ENCODE measurements around the gene HSPA12A.

Gene HSPA12A

GRCh38 chr10:116775488-116776400 lies 33.4 kb upstream of the HSPA12A start:
- no peak overlapping the region for H3K4me3 Mint-ChIP-seq
- H3K27me3 Mint-ChIP-seq, result peaks cover 4% of the 10 kb centered on the region
- no peak overlapping the region for H3K27ac Mint-ChIP-seq
- H3K9me3 Mint-ChIP-seq, result no peaks in the 10 kb centered on the region
- H3K4me1 Mint-ChIP-seq (ENCODE audit: low read depth), result no peaks in the 10 kb centered on the region
- no peaks in the 10 kb centered on the region for H3K36me3 Mint-ChIP-seq (ENCODE audit: low read depth)

GRCh38 chr10:116774728-116775151 lies 32.4 kb upstream of the HSPA12A start:
- Mint-ChIP-seq H3K4me3 (no peak overlapping the region), H3K4me1 (ENCODE audit: low read depth) (no peaks in the 10 kb centered on the region), H3K9me3 (no peaks in the 10 kb centered on the region), H3K36me3 (ENCODE audit: low read depth) (no peaks in the 10 kb centered on the region), H3K27me3 (peaks cover 4% of the 10 kb centered on the region), H3K27ac (no peak overlapping the region)

- Mint-ChIP-seq H3K36me3 (ENCODE audit: low read depth) (no peaks in the 10 kb centered on the region), H3K27me3 (peaks cover 9% of the 10 kb centered on the region), H3K4me1 (ENCODE audit: low read depth) (no peaks in the 10 kb centered on the region), H3K9me3 (no peaks in the 10 kb centered on the region), H3K4me3 (no peak overlapping the region), H3K27ac (no peak overlapping the region)
These were observed 30.7 kb upstream of the HSPA12A start for GRCh38 chr10:116772909-116773705.

- Mint-ChIP-seq H3K4me1 (ENCODE audit: low read depth) (no peaks in the 10 kb centered on the region), H3K9me3 (no peaks in the 10 kb centered on the region), H3K27me3 (peaks cover 10% of the 10 kb centered on the region), H3K4me3 (no peak overlapping the region), H3K36me3 (ENCODE audit: low read depth) (no peaks in the 10 kb centered on the region), H3K27ac (no peak overlapping the region)
These were observed 29.7 kb upstream of the HSPA12A start for GRCh38 chr10:116771959-116772585.

- H3K4me1 Mint-ChIP-seq (ENCODE audit: low read depth), result no peaks in the 10 kb centered on the region
- H3K27me3 Mint-ChIP-seq, result peaks cover 14% of the 10 kb centered on the region
- no peaks in the 10 kb centered on the region for H3K9me3 Mint-ChIP-seq
- no peak overlapping the region for H3K4me3 Mint-ChIP-seq
- no peak overlapping the region for H3K27ac Mint-ChIP-seq
- H3K36me3 Mint-ChIP-seq (ENCODE audit: low read depth), result no peaks in the 10 kb centered on the region
These were observed 29.0 kb upstream of the HSPA12A start for GRCh38 chr10:116771101-116771958.

- Mint-ChIP-seq H3K36me3 (ENCODE audit: low read depth) (no peaks in the 10 kb centered on the region), H3K27me3 (peaks cover 21% of the 10 kb centered on the region)
These were observed 27.9 kb upstream of the HSPA12A start for GRCh38 chr10:116770281-116770680.

GRCh38 chr10:116769791-116770190 lies 27.4 kb upstream of the HSPA12A start:
- H3K9me3 Mint-ChIP-seq, result no peaks in the 10 kb centered on the region
- no peak overlapping the region for H3K27ac Mint-ChIP-seq
- H3K4me3 Mint-ChIP-seq, result no peak overlapping the region
- peaks cover 23% of the 10 kb centered on the region for H3K27me3 Mint-ChIP-seq
- H3K4me1 Mint-ChIP-seq (ENCODE audit: low read depth), result no peaks in the 10 kb centered on the region
- H3K36me3 Mint-ChIP-seq (ENCODE audit: low read depth), result no peaks in the 10 kb centered on the region

More at GRCh38 chr10:116770281-116770680, 27.9 kb upstream of the HSPA12A start:
- Mint-ChIP-seq H3K4me1 (ENCODE audit: low read depth) (no peaks in the 10 kb centered on the region), H3K9me3 (no peaks in the 10 kb centered on the region), H3K27ac (no peak overlapping the region), H3K4me3 (no peak overlapping the region)

GRCh38 chr10:116769368-116769767 lies 27.0 kb upstream of the HSPA12A start:
- Mint-ChIP-seq H3K27me3 (peaks cover 26% of the 10 kb centered on the region), H3K36me3 (ENCODE audit: low read depth) (no peaks in the 10 kb centered on the region), H3K4me3 (no peak overlapping the region), H3K9me3 (no peaks in the 10 kb centered on the region), H3K27ac (no peak overlapping the region), H3K4me1 (ENCODE audit: low read depth) (no peaks in the 10 kb centered on the region)

GRCh38 chr10:116768786-116769185 lies 26.4 kb upstream of the HSPA12A start:
- no peak overlapping the region for H3K27ac Mint-ChIP-seq
- H3K36me3 Mint-ChIP-seq (ENCODE audit: low read depth), result no peaks in the 10 kb centered on the region
- no peaks in the 10 kb centered on the region for H3K4me1 Mint-ChIP-seq (ENCODE audit: low read depth)

GRCh38 chr10:116766837-116767634 lies 24.7 kb upstream of the HSPA12A start:
- H3K27ac Mint-ChIP-seq, result no peak overlapping the region
- H3K4me3 Mint-ChIP-seq, result no peak overlapping the region
- no peaks in the 10 kb centered on the region for H3K36me3 Mint-ChIP-seq (ENCODE audit: low read depth)
- peaks cover 40% of the 10 kb centered on the region for H3K27me3 Mint-ChIP-seq
- H3K4me1 Mint-ChIP-seq (ENCODE audit: low read depth), result no peaks in the 10 kb centered on the region
- no peaks in the 10 kb centered on the region for H3K9me3 Mint-ChIP-seq

More at GRCh38 chr10:116768786-116769185, 26.4 kb upstream of the HSPA12A start:
- Mint-ChIP-seq H3K4me3 (no peak overlapping the region), H3K9me3 (no peaks in the 10 kb centered on the region), H3K27me3 (peaks cover 31% of the 10 kb centered on the region)

- H3K27me3 Mint-ChIP-seq, result peaks cover 47% of the 10 kb centered on the region
- no peaks in the 10 kb centered on the region for H3K4me1 Mint-ChIP-seq (ENCODE audit: low read depth)
- H3K4me3 Mint-ChIP-seq, result no peak overlapping the region
- H3K36me3 Mint-ChIP-seq (ENCODE audit: low read depth), result no peaks in the 10 kb centered on the region
- H3K9me3 Mint-ChIP-seq, result no peaks in the 10 kb centered on the region
- H3K27ac Mint-ChIP-seq, result no peak overlapping the region
These were observed 24.0 kb upstream of the HSPA12A start for GRCh38 chr10:116766241-116766827.

- H3K4me1 Mint-ChIP-seq (ENCODE audit: low read depth), result no peaks in the 10 kb centered on the region
- peaks cover 52% of the 10 kb centered on the region for H3K27me3 Mint-ChIP-seq
- no peak overlapping the region for H3K27ac Mint-ChIP-seq
- H3K36me3 Mint-ChIP-seq (ENCODE audit: low read depth), result no peaks in the 10 kb centered on the region
- no peaks in the 10 kb centered on the region for H3K9me3 Mint-ChIP-seq
- H3K4me3 Mint-ChIP-seq, result no peak overlapping the region
These were observed 23.3 kb upstream of the HSPA12A start for GRCh38 chr10:116765648-116766081.

GRCh38 chr10:116764979-116765378 lies 22.6 kb upstream of the HSPA12A start:
- Mint-ChIP-seq H3K36me3 (ENCODE audit: low read depth) (no peaks in the 10 kb centered on the region), H3K27me3 (peaks cover 55% of the 10 kb centered on the region), H3K4me1 (ENCODE audit: low read depth) (no peaks in the 10 kb centered on the region), H3K27ac (no peak overlapping the region), H3K9me3 (no peaks in the 10 kb centered on the region), H3K4me3 (no peak overlapping the region)
